ENCODE measurements around the gene SMYD1. TPM values are rescaled to one million over a fixed set of nuclear protein-coding genes. Genes with fewer than 3 reads are reported as not detected.

The SMYD1 gene
- total RNA-seq, 1 experiment from 2014 or later: not detected

GRCh38 chr2:88087763-88088162 lies 20.1 kb downstream of the SMYD1 start:
- BruUV-seq (replicated peaks): no TSS peak
- Histone ChIP-seq H3K9me3 (ENCODE audit: control insufficient read depth, insufficient read depth, low read depth, low read length) (no peaks in the 10 kb centered on the region), H3K36me3 (ENCODE audit: control insufficient read depth, insufficient read depth, low read length) (no peaks in the 10 kb centered on the region), H3K4me3 (ENCODE audit: low read depth in 2 of 2, low read length in 2 of 2) (no peak overlapping the region), H3K27me3 (ENCODE audit: control insufficient read depth, insufficient read depth, low read length) (no peaks in the 10 kb centered on the region), H3K4me1 (ENCODE audit: control insufficient read depth, insufficient read depth, low read length) (no peaks in the 10 kb centered on the region), H3K27ac (ENCODE audit: low read length) (no peak overlapping the region)
- ChIA-PET CTCF (no interaction called here), POLR2A (no interaction called here)
- no peak for DNase-seq (ENCODE audit: low read depth, low spot score)
- no peak for ATAC-seq
- no peak for TF ChIP-seq TCF7L2 (IDR thresholded peaks at IDR 0.05; ENCODE audit: low read depth, low read length)
- TF ChIP-seq POLR2AphosphoS5 (IDR thresholded peaks at IDR 0.05; ENCODE audit: low read depth, low read length): no peak
- TF ChIP-seq SIN3A (IDR thresholded peaks at IDR 0.05; ENCODE audit: borderline replicate concordance, insufficient read depth, low read depth, low read length): no peak
- TF ChIP-seq REST (IDR thresholded peaks at IDR 0.05; ENCODE audit: insufficient read depth in 1 of 2, low read depth in 2 of 2, low read length in 1 of 2): no peak
- TF ChIP-seq CTCF (IDR thresholded peaks at IDR 0.05): no peak
- in situ Hi-C loops (cut with HindIII; ENCODE audit: low pct_unique_long_range_greater_than_20kb, low sequenced_read_pairs) (no loop called here), intact Hi-C loops (cut with micrococcal nuclease; ENCODE audit: unreplicated experiment) (no loop called here)

DNA sequence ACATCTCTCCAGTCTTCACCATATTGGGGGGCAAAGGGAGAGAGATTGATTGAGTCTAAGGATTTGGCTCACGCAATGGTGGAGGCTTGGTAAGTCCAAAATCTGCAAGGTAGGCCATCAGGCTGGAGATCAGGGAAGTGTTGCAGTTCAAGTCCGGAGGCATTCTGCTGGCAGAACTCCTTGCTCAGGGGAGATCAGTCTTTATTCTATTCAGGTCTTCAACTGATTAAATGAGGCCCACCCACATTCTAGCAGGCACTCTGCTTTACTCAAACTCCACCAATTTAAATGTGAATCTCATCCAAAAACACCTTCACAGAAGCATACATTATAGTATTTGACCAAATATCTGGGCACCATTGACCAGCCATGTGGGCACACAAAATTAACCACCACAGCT lies 21.4 kb downstream of the SMYD1 start:
- no TSS peak for BruUV-seq (replicated peaks)
- CTCF ChIA-PET: no interaction called here

More for the DNA sequence above, 21.4 kb downstream of the SMYD1 start:
- intact Hi-C loops (cut with micrococcal nuclease; ENCODE audit: unreplicated experiment) (no loop called here), in situ Hi-C loops (cut with HindIII; ENCODE audit: low pct_unique_long_range_greater_than_20kb, low sequenced_read_pairs) (no loop called here)
- Histone ChIP-seq H3K9me3 (ENCODE audit: control insufficient read depth, insufficient read depth, low read depth, low read length) (no peaks in the 10 kb centered on the region), H3K27me3 (ENCODE audit: control insufficient read depth, insufficient read depth, low read length) (0 out of 2 replicates have a peak, but pooled peaks cover 3% of the 10 kb centered on the region), H3K4me1 (ENCODE audit: control insufficient read depth, insufficient read depth, low read length) (no peaks in the 10 kb centered on the region), H3K36me3 (ENCODE audit: control insufficient read depth, insufficient read depth, low read length) (no peaks in the 10 kb centered on the region), H3K4me3 (ENCODE audit: low read depth in 2 of 2, low read length in 2 of 2) (no peak overlapping the region), H3K27ac (ENCODE audit: low read length) (no peak overlapping the region)
- no peak for DNase-seq (ENCODE audit: low read depth, low spot score)
- ATAC-seq: no peak
- TF ChIP-seq POLR2AphosphoS5 (IDR thresholded peaks at IDR 0.05; ENCODE audit: low read depth, low read length) (no peak), CTCF (IDR thresholded peaks at IDR 0.05) (no peak), SIN3A (IDR thresholded peaks at IDR 0.05; ENCODE audit: borderline replicate concordance, insufficient read depth, low read depth, low read length) (no peak), TCF7L2 (IDR thresholded peaks at IDR 0.05; ENCODE audit: low read depth, low read length) (no peak), REST (IDR thresholded peaks at IDR 0.05; ENCODE audit: insufficient read depth in 1 of 2, low read depth in 2 of 2, low read length in 1 of 2) (no peak)
- POLR2A ChIA-PET: no interaction called here

All from Panc1 (cell line).